ENCODE results near the gene SMU1. TPM values are rescaled to one million over a fixed set of nuclear protein-coding genes. Genes with fewer than 3 reads are reported as not detected.

Gene SMU1
- total and polyA plus RNA-seq, 2 of the 13 experiments (the other 11 are each of a cell fraction or from before 2014, with no cell fraction given) = 12.9 to 36.6 TPM

- TF ChIP-seq, protein P1, sequence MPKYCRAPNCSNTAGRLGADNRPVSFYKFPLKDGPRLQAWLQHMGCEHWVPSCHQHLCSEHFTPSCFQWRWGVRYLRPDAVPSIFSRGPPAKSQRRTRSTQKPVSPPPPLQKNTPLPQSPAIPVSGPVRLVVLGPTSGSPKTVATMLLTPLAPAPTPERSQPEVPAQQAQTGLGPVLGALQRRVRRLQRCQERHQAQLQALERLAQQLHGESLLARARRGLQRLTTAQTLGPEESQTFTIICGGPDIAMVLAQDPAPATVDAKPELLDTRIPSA (CRISPR knock-in tag; IDR thresholded peaks at IDR 0.05; ENCODE audit: borderline replicate concordance) = no peak
- TF ChIP-seq PATZ1 (CRISPR knock-in tag; IDR thresholded peaks at IDR 0.05) = peak; percentile 96
- TF ChIP-seq NONO (IDR thresholded peaks at IDR 0.05) = no peak
- 0 out of 2 replicates have a peak, but pooled peaks have one; percentile 14 for TF ChIP-seq NONO (CRISPR knock-in tag; conservative IDR thresholded peaks at IDR 0.05)
- TF ChIP-seq ZBTB21 (CRISPR knock-in tag; IDR thresholded peaks at IDR 0.05) = no peak
- 0 out of 2 replicates have a peak, but pooled peaks have one; percentile 9 for TF ChIP-seq KDM3A (CRISPR knock-in tag; IDR thresholded peaks at IDR 0.05; ENCODE audit: low read depth)
- no peak for TF ChIP-seq CHD2 (IDR thresholded peaks at IDR 0.05; ENCODE audit: low read depth, low read length)
- TF ChIP-seq DMAP1 (CRISPR knock-in tag; IDR thresholded peaks at IDR 0.05) = no peak
- no peak for TF ChIP-seq ZNF431 (CRISPR knock-in tag; IDR thresholded peaks at IDR 0.05; ENCODE audit: borderline replicate concordance, low read depth)
- 0 out of 2 replicates have a peak, but pooled peaks have one; percentile 5 for TF ChIP-seq ARHGAP35 (CRISPR knock-in tag; IDR thresholded peaks at IDR 0.05; ENCODE audit: borderline replicate concordance)
- TF ChIP-seq RBAK (CRISPR knock-in tag; IDR thresholded peaks at IDR 0.05) = no peak
- TF ChIP-seq, protein P2, sequence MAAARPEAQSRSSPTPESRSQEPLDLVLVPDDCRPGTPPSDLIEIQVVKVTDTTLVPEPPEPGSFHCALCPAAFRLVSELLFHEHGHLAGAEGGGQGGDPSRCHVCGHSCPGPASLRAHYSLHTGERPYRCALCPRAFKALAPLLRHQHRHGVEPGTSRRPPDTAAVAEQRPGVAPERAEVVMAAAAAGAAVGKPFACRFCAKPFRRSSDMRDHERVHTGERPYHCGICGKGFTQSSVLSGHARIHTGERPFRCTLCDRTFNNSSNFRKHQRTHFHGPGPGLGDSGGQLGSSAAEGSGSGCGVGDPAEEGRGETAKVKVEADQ (CRISPR knock-in tag; IDR thresholded peaks at IDR 0.05; ENCODE audit: borderline replicate concordance) = no peak
- TF ChIP-seq KLF11 (CRISPR knock-in tag; IDR thresholded peaks at IDR 0.05) = no peak
- TF ChIP-seq ZNF678 (CRISPR knock-in tag; IDR thresholded peaks at IDR 0.05) = no peak
- TF ChIP-seq ZNF737 (CRISPR knock-in tag; IDR thresholded peaks at IDR 0.05; ENCODE audit: borderline replicate concordance) = no peak
- TF ChIP-seq ZNF275 (CRISPR knock-in tag; IDR thresholded peaks at IDR 0.05; ENCODE audit: borderline replicate concordance) = no peak
- peak; percentile 53; the same call in 1 of the 2 replicates for TF ChIP-seq ZNF878 (CRISPR knock-in tag; IDR thresholded peaks at IDR 0.05)
- TF ChIP-seq, protein P3, sequence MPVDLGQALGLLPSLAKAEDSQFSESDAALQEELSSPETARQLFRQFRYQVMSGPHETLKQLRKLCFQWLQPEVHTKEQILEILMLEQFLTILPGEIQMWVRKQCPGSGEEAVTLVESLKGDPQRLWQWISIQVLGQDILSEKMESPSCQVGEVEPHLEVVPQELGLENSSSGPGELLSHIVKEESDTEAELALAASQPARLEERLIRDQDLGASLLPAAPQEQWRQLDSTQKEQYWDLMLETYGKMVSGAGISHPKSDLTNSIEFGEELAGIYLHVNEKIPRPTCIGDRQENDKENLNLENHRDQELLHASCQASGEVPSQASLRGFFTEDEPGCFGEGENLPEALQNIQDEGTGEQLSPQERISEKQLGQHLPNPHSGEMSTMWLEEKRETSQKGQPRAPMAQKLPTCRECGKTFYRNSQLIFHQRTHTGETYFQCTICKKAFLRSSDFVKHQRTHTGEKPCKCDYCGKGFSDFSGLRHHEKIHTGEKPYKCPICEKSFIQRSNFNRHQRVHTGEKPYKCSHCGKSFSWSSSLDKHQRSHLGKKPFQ (CRISPR knock-in tag; IDR thresholded peaks at IDR 0.05; ENCODE audit: insufficient replicate concordance) = no peak
- no peak for TF ChIP-seq MIER2 (CRISPR knock-in tag; IDR thresholded peaks at IDR 0.05)
- TF ChIP-seq, protein P4, sequence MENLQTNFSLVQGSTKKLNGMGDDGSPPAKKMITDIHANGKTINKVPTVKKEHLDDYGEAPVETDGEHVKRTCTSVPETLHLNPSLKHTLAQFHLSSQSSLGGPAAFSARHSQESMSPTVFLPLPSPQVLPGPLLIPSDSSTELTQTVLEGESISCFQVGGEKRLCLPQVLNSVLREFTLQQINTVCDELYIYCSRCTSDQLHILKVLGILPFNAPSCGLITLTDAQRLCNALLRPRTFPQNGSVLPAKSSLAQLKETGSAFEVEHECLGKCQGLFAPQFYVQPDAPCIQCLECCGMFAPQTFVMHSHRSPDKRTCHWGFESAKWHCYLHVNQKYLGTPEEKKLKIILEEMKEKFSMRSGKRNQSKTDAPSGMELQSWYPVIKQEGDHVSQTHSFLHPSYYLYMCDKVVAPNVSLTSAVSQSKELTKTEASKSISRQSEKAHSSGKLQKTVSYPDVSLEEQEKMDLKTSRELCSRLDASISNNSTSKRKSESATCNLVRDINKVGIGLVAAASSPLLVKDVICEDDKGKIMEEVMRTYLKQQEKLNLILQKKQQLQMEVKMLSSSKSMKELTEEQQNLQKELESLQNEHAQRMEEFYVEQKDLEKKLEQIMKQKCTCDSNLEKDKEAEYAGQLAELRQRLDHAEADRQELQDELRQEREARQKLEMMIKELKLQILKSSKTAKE (CRISPR knock-in tag; IDR thresholded peaks at IDR 0.05; ENCODE audit: borderline replicate concordance) = no peak
- TF ChIP-seq DR1 (CRISPR knock-in tag; IDR thresholded peaks at IDR 0.05) = no peak
These were observed 50.7 kb downstream of the SMU1 start (continued) for GRCh38 chr9:33025572-33026342.
